Subcutaneous adipose tissue (tissue), 4 donors: ENCODE data around the gene CDH23. TPM values are rescaled to one million over a fixed set of nuclear protein-coding genes. Genes with fewer than 3 reads are reported as not detected.

Experiments
- total RNA-seq, 4 donors: library from RNA; depleted of rRNA; stranded (reverse); fragments of >200 nt; gene quantifications; one replicate each; pipeline ENCODE4 v1.1.0, GENCODE V29; 2016
- TF ChIP-seq, protein P1 (sequence below): fragments of 450-650 bp; IDR thresholded peaks from one replicate; pipeline ENCODE4 v1.5.1; 2016; ENCODE audit warnings: low read depth, mild to moderate bottlenecking, control low read depth, antibody characterized with exemption, moderate library complexity

CDH23 gene
- total RNA-seq, result 10 to 100 TPM; 14.3 to 74.8 (median 24.1) TPM

DNA sequence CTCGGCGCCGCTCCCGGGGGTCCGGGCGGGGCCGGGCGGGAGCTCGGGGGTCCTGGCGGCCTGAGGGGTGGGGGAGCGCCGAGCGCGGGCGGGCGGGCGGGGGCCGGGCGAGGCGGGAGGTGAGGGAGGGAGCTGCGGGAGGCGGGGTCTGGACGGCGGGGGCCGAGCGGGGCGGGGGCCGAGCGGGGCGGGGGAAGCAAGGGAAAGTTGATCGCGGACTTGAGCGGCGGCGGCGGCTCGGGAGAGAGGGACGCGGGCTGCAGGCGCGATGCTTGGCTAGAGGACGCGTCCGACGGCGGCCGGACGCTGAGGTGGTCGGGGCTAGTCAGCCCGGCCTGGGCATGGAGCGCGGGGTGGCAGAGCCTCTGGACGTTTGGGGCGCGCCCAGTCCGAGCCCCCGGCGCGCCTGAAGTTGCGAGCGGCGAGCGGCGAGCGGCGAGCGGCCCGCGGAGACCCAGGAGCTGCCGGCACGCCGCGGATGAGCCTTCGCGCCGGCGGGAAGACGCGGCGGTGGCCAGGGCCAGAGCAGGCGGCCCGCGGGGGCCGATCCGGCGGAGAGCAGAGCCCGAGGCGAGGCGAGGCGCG, at the start of gene CDH23:
Gene CDH23, plus strand, starts transcription at position 210 of the 585 bp plus-strand sequence. CDS start 42,912 bp downstream, outside the sequence.
- TF ChIP-seq, protein P1, sequence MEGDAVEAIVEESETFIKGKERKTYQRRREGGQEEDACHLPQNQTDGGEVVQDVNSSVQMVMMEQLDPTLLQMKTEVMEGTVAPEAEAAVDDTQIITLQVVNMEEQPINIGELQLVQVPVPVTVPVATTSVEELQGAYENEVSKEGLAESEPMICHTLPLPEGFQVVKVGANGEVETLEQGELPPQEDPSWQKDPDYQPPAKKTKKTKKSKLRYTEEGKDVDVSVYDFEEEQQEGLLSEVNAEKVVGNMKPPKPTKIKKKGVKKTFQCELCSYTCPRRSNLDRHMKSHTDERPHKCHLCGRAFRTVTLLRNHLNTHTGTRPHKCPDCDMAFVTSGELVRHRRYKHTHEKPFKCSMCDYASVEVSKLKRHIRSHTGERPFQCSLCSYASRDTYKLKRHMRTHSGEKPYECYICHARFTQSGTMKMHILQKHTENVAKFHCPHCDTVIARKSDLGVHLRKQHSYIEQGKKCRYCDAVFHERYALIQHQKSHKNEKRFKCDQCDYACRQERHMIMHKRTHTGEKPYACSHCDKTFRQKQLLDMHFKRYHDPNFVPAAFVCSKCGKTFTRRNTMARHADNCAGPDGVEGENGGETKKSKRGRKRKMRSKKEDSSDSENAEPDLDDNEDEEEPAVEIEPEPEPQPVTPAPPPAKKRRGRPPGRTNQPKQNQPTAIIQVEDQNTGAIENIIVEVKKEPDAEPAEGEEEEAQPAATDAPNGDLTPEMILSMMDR, result no peak

DNA sequence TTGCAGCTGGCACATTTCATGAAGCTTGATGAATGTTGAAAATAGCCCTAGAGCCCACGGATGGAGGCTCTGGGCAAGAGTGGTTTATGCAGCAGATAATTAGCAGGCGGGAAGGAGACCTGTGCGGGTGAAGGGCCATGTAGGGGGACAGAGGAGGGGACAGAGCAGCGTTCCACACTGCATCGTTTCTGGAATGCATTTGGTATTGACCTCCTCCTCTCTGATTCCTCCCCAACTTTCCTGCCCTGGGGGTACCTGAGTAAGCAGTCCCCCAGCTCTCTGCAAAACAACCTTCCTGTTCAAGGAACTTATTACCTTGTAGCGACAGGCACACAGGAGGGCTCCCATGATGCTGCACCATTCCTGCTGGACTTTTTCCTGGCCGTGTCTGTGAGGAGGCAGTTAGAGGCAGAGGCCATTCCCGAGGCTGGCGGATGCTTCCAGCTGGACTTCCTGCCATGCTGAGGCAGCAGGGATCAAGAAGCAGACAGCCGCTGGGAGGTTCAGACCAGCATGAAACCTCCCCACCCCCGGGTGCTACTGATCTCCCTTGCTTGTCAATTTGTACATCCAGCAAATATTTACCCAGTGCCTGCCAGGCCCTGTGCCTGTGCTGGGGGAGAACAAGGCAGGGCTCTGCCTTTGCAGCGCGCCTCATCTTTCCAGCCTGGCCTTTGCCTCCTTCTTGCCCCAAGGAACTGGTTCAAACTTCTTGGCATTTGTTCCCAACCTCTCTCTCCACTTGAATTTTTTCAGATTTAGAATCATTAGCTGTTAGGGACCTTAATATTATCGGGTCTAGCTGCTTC, 48.9 kb upstream of the CDH23 start:
- TF ChIP-seq, protein P1, result no peak

DNA sequence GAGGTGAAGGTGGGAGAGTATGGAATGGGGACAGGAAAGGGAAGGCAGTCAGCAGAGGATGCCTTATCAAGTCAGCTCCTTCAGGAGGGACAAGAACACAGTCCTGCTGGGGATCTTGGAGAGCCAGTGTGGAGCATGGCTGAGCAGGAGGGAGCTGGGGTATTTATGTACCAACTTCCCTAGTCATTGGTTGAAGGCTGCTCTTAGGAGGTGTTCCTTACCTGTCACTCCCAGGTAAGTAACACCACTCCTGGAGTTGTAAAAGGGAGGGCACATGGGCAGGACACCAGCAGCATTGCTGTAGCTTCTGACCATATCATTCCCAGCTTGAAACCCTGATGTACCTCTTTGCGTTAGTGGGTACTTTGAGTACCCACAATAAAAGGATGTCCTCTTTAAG, 47.9 kb upstream of the CDH23 start:
- TF ChIP-seq, protein P1, result no peak

DNA sequence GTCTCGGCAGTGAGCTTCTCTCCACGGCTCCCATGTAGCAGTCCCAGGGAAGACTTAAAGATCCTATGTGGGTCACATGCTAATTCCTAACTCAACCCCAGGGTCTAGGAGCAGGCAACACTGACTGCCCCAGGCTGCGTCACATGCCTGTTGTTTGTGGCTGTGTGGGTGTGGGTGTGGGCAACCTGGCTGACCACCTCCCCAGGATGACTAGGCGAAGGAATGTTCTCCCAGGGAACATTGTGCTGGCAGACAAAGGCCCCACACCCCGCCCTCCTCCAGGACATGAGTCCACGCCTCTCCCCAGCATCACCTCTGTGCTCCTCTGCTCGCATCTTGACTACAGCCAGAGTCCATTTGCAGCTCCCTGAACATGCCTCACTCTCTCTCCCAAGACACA, 47.3 kb upstream of the CDH23 start:
- TF ChIP-seq, protein P1, result no peak

DNA sequence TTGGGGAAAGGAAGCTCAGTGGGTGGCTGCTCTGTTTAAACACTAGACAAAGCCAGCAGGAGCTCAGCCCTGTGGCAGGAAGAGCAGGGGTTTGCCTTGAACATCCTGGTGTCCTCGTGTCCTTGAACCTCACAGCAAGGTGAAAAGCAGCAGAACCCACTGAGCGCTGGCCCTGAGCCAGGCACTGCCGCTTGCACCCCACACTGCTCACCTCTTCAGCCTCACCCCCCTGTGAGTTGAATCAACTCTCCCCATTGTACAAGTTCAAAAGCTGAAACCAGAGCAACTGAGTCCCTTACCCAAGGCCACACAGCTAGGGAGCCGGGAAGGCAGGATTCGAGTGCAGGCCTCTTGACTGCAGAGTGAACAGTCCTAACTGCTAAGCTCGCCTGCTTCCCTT, 45.6 kb upstream of the CDH23 start:
- TF ChIP-seq, protein P1, result no peak

DNA sequence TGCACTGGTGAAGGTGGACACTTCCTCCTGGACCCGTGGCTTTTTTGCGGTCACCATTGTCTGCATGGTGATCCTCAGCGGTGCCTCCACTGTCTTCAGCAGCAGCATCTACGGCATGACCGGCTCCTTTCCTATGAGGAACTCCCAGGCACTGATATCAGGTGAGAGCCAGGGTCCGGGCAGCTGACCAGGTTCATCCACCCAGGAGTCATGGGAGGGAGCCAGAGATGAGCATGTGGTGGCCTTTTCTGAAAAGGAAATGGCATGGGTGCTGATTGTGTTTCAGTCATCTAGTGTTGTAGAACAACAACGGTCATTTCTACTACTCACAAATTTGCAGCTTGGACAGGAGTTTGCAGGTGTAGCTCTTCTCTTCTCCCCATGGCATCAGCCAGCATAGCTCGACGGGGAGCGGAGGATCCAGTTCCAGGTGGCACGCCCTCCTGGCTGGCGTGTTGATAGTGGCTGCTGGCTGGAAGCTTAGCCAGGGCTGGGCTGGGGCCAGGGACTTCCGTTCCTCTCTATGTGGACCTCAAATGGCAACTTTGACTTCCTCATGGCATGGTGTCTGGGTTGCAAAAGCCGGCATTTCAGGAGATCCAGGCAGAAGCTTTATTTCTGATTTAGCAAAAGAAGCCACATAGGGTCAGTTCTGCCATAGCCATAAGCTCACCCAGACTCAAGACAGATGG, 44.9 kb upstream of the CDH23 start:
- TF ChIP-seq, protein P1, result no peak

DNA sequence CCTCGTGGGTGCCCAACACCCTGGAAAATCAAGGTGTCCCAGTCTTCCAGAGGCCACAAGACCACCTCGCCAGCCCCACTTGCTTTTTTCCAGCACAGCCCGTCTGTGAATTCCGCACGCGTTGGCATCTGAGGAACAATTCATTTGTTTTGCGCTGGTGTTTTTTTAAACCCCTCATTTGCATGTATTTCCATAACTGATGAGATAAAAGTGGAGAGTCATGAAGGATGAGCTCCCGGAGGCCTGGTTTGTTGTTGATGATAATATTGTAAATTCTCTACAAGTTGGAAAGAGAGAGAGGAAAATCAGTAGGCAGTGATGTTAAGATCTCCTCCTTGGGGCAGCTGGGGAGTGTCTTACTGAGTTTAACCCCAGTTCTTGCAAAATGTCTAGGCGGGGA, 43.1 kb upstream of the CDH23 start:
- TF ChIP-seq, protein P1, result no peak
